HepG2 (cell line): Measurements from ENCODE around the gene EVI5. TPM values are rescaled to one million over a fixed set of nuclear protein-coding genes. Genes with fewer than 3 reads are reported as not detected.
A peak's percentile ranks its signal among the peaks of the same experiment; 100 is the strongest.

ENCODE experiments used
- ATAC-seq: fragments of 200-7000 bp; cut with Tn5 transposase; 3 replicates; pipeline ENCODE4 v1.9.1; 2020; ENCODE audit warnings: mild to moderate bottlenecking, moderate library complexity
- BruUV-seq: library from RNA; stranded (reverse); fragments of 400-500 nt; replicated peaks from 2 replicates; lab custom pipeline; 2021; lab: Mats Ljungman, UMichigan
- CTCF ChIA-PET: fragments of 300-600 bp; formaldehyde crosslinking; extraction: SDS; loops from one replicate; lab custom pipeline; 2021; ENCODE audit warnings: low total read pairs, inconsistent platforms, low intra/inter-chr PET ratio; lab: Yijun Ruan, JAX
- POLR2A ChIA-PET: fragments of 350-600 bp; sonication (Branson Sonifier 250); formaldehyde crosslinking; loops from one replicate; lab custom pipeline; 2020; ENCODE audit warnings: antibody characterized with exemption, inconsistent platforms; lab: Yijun Ruan, JAX
- DNase-seq: peaks from one replicate; pipeline ENCODE4 v3.0.0-alpha.2; 2015; ENCODE audit warnings: low spot score
- FAIRE-seq: peaks from 3 replicates; lab custom pipeline; 2011; peaks lifted over from hg19 to GRCh38; lab: Jason Lieb, UNC
- H2AFZ ChIP-seq: one replicate; pipeline ENCODE4 v1.6.1; 2011; ENCODE audit warnings: low read length, inconsistent platforms
- H3K27ac ChIP-seq: fragments of 300-600 bp; 3 replicates; pipeline ENCODE4 v1.8.0; 2011; ENCODE audit warnings: mixed run types, mild to moderate bottlenecking, mixed read lengths, low read length, inconsistent platforms; ENCODE audit not compliant: insufficient read depth; ENCODE audit errors: extremely low read length
- H3K27me3 ChIP-seq, 2 experiments: fragments of 200-600 bp in 1 of 2; 2 replicates in 1 of 2; 3 replicates in 1 of 2; pipeline versions ENCODE4 v1.6.0 to v1.8.0; 2011; ENCODE audit warnings: low read length in 2 of 2, mild to moderate bottlenecking in 2 of 2, moderate library complexity in 2 of 2, inconsistent platforms in 1 of 2; ENCODE audit not compliant: insufficient read depth in 2 of 2, control insufficient read depth in 1 of 2
- H3K36me3 ChIP-seq, 2 experiments: fragments of 200-600 bp in 1 of 2; replicated peaks in 1 of 2; 2 replicates in 1 of 2; 3 replicates in 1 of 2; pipeline versions ENCODE4 v1.5.1 to v1.8.0; 2011; ENCODE audit warnings: low read length in 2 of 2, inconsistent platforms in 1 of 2; ENCODE audit not compliant: insufficient read depth in 2 of 2, control insufficient read depth in 1 of 2
- H3K4me1 ChIP-seq: 2 replicates; pipeline ENCODE4 v1.5.1; 2012; ENCODE audit warnings: low read length, inconsistent platforms; ENCODE audit not compliant: insufficient read depth
- H3K4me2 ChIP-seq: 2 replicates; pipeline ENCODE4 v1.6.0; 2011; ENCODE audit warnings: low read depth, low read length, inconsistent platforms
- H3K4me3 ChIP-seq, 3 experiments: fragments of 200-600 bp in 1 of 3; sonication (generic), shearing (Covaris generic) in 1 of 3; replicated peaks in 1 of 3; 2 replicates each; pipeline ENCODE4 v1.5.1; 2011 to 2016; ENCODE audit warnings: low read length in 3 of 3, inconsistent platforms in 2 of 3, low read depth in 2 of 3, mild to moderate bottlenecking in 2 of 3, control low read depth in 1 of 3, mixed read lengths in 1 of 3; ENCODE audit not compliant: insufficient read depth in 1 of 3
- H3K79me2 ChIP-seq: one replicate; pipeline ENCODE4 v1.6.1; 2011; ENCODE audit warnings: low read length, inconsistent platforms; ENCODE audit not compliant: insufficient read depth
- H3K9ac ChIP-seq: 2 replicates; pipeline ENCODE4 v1.6.0; 2011; ENCODE audit warnings: mild to moderate bottlenecking, low read depth, low read length, inconsistent platforms; ENCODE audit not compliant: insufficient read depth
- H3K9me3 ChIP-seq: 2 replicates; pipeline ENCODE4 v1.5.1; 2012; ENCODE audit warnings: mild to moderate bottlenecking, low read length
- H4K20me1 ChIP-seq: 2 replicates; pipeline ENCODE4 v1.6.0; 2011; ENCODE audit warnings: inconsistent platforms, mild to moderate bottlenecking, low read length, moderate library complexity; ENCODE audit not compliant: insufficient read depth
- CEBPG ChIP-seq: IDR thresholded peaks from 2 replicates; pipeline ENCODE4 v1.6.1; 2016
- CHCHD3 ChIP-seq: sonication (generic); formaldehyde crosslinking; IDR thresholded peaks from 2 replicates; pipeline ENCODE4 v1.8.0; 2022; ENCODE audit warnings: mild to moderate bottlenecking, missing genetic modification reagents, moderate library complexity
- FOXA3 ChIP-seq: IDR thresholded peaks from 2 replicates; pipeline ENCODE4 v1.6.1; 2016; ENCODE audit warnings: missing genetic modification reagents, missing compliant biosample characterization
- FOXP1 ChIP-seq, 2 experiments: fragments of 450-650 bp in 1 of 2; IDR thresholded peaks; 2 replicates each; pipeline ENCODE4 v1.6.1; 2017 to 2018; ENCODE audit warnings: antibody characterized with exemption in 1 of 2
- MIXL1 ChIP-seq: IDR thresholded peaks from 2 replicates; pipeline ENCODE4 v1.6.1; 2016
- POLR2AphosphoS5 ChIP-seq: IDR thresholded peaks from 2 replicates; pipeline ENCODE4 v1.6.1; 2012; ENCODE audit warnings: low read depth, low read length
- PRDM15 ChIP-seq: sonication (generic); formaldehyde crosslinking; IDR thresholded peaks from 2 replicates; pipeline ENCODE4 v1.4.0; 2020; ENCODE audit warnings: missing genetic modification reagents
- RCOR2 ChIP-seq: IDR thresholded peaks from 2 replicates; pipeline ENCODE4 v1.6.1; 2016; ENCODE audit warnings: missing biosample characterization, missing genetic modification reagents
- SALL1 ChIP-seq: sonication (generic); formaldehyde crosslinking; IDR thresholded peaks from 2 replicates; pipeline ENCODE4 v1.8.0; 2022; ENCODE audit warnings: mild to moderate bottlenecking, missing genetic modification reagents
- SCMH1 ChIP-seq: sonication (generic); formaldehyde crosslinking; IDR thresholded peaks from 2 replicates; pipeline ENCODE4 v1.9.0; 2021; ENCODE audit warnings: missing genetic modification reagents, mild to moderate bottlenecking, borderline replicate concordance
- ZNF180 ChIP-seq: sonication (generic); formaldehyde crosslinking; IDR thresholded peaks from 2 replicates; pipeline ENCODE4 v1.4.0; 2020; ENCODE audit warnings: low read depth, missing genetic modification reagents, borderline replicate concordance
- ZNF235 ChIP-seq: sonication (generic); formaldehyde crosslinking; IDR thresholded peaks from 2 replicates; pipeline ENCODE4 v1.8.1; 2023; ENCODE audit warnings: mild to moderate bottlenecking, missing genetic modification reagents, borderline replicate concordance
- ZNF281 ChIP-seq: sonication (generic); formaldehyde crosslinking; IDR thresholded peaks from 2 replicates; pipeline ENCODE4 v1.4.0; 2020; ENCODE audit warnings: missing genetic modification reagents, borderline replicate concordance
- WGBS: methylation state at CpG from one replicate; pipeline ENCODE4 v1.1.6; 2017; ENCODE audit warnings: low lambda C conversion rate; 5-methylcytosine and 5-hydroxymethylcytosine counted together
- in situ Hi-C: cut with HindIII; loops from 2 replicates; pipeline ENCODE4 v1.10.0; 2017; ENCODE audit warnings: low pct_unique_long_range_greater_than_20kb; ENCODE audit not compliant: extremely low pct_ligation_motif_present
- intact Hi-C: fragments of 100-400 bp; cut with micrococcal nuclease; formaldehyde crosslinking; loops from one replicate; pipeline ENCODE4 v1.10.0; 2022; ENCODE audit not compliant: unreplicated experiment
- polyA plus RNA-seq, 8 experiments: library from polyadenylated mRNA; depleted of rRNA in 3 of 8; stranded (reverse) in 7 of 8; unstranded in 1 of 8; fragments of >200 nt; fragmentation: Illumina TruSeq in 4 of 8; extraction: Trizol in 4 of 8; gene quantifications; 2 replicates each; pipeline versions ENCODE4 v1.2.1 to v1.2.3, GENCODE V29; 2011 to 2016; ENCODE audit warnings: low read depth in 4 of 8, missing spikeins in 1 of 8, mixed read lengths in 1 of 8; ENCODE audit not compliant: insufficient read depth in 1 of 8
- total RNA-seq, 5 experiments: library from RNA; depleted of rRNA; stranded (reverse); fragments of >200 nt; fragmentation: Illumina TruSeq; extraction: Trizol; gene quantifications; 2 replicates each; pipeline ENCODE4 v1.2.3, GENCODE V29; 2016; ENCODE audit warnings: low read depth in 1 of 5
- TF ChIP-seq, protein P1 (sequence below): sonication (generic); formaldehyde crosslinking; IDR thresholded peaks from 2 replicates; pipeline ENCODE4 v1.8.1; 2023; ENCODE audit warnings: missing genetic modification reagents, mild to moderate bottlenecking, borderline replicate concordance
- TF ChIP-seq, protein P2 (sequence below): sonication (generic); formaldehyde crosslinking; IDR thresholded peaks from 2 replicates; pipeline ENCODE4 v1.8.0; 2022; ENCODE audit warnings: mild to moderate bottlenecking, missing genetic modification reagents, borderline replicate concordance

Gene EVI5
- total and polyA plus RNA-seq, 2 of the 13 experiments (the other 11 are each of a cell fraction or from before 2014, with no cell fraction given) = 4.0 to 12.6 TPM

- DNase-seq (peak; percentile 43), ATAC-seq (no peak; the same call in 2 of the 3 replicates), FAIRE-seq (no peak)
- H3K9me3 ChIP-seq = no peaks in the 10 kb centered on the region
- ChIA-PET CTCF (no interaction called here), POLR2A (interaction anchor here (0.6 kb wide), 1 partner anchor 8 kb away, joined by 3 read pairs; no protein-coding TSS in a partner anchor)
- no peak overlapping the region for H3K27ac ChIP-seq
- 62% methylated on average over 4 of the region's 4 CpGs for WGBS
- no peak overlapping the region for H2AFZ ChIP-seq
- in situ Hi-C loops (no loop called here), intact Hi-C loops (no loop called here)
- H3K27me3 ChIP-seq = no peaks in the 10 kb centered on the region
- peaks cover 8% of the 10 kb centered on the region for H3K79me2 ChIP-seq
- peaks cover 66% of the 10 kb centered on the region for H3K4me1 ChIP-seq
- no peak overlapping the region for H3K9ac ChIP-seq
- H3K4me3 ChIP-seq = no peak overlapping the region; a peak in 1 of 6 replicates
- BruUV-seq = no TSS peak
- no peaks in the 10 kb centered on the region for H3K36me3 ChIP-seq
- no peaks in the 10 kb centered on the region; the same call in 1 of the 2 replicates for H4K20me1 ChIP-seq
- no peak overlapping the region; the same call in 1 of the 2 replicates for H3K4me2 ChIP-seq
- TF ChIP-seq SCMH1 = no peak
- no peak for TF ChIP-seq CEBPG (CRISPR knock-in tag)
- no peak for TF ChIP-seq POLR2AphosphoS5
- no peak for TF ChIP-seq FOXP1 (IDR thresholded peaks at IDR 0.05)
- TF ChIP-seq FOXP1 (CRISPR knock-in tag; IDR thresholded peaks at IDR 0.05) = peak; percentile 33; the same call in 1 of the 2 replicates
- TF ChIP-seq, protein P1, sequence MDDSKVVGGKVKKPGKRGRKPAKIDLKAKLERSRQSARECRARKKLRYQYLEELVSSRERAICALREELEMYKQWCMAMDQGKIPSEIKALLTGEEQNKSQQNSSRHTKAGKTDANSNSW (CRISPR knock-in tag) = no peak
- TF ChIP-seq ZNF235 = no peak
- TF ChIP-seq PRDM15 (CRISPR knock-in tag) = no peak
- no peak for TF ChIP-seq RCOR2
- TF ChIP-seq SALL1 (CRISPR knock-in tag) = no peak
- peak; percentile 55; the same call in 1 of the 2 replicates for TF ChIP-seq MIXL1
- TF ChIP-seq CHCHD3 (CRISPR knock-in tag) = no peak
- TF ChIP-seq, protein P2, sequence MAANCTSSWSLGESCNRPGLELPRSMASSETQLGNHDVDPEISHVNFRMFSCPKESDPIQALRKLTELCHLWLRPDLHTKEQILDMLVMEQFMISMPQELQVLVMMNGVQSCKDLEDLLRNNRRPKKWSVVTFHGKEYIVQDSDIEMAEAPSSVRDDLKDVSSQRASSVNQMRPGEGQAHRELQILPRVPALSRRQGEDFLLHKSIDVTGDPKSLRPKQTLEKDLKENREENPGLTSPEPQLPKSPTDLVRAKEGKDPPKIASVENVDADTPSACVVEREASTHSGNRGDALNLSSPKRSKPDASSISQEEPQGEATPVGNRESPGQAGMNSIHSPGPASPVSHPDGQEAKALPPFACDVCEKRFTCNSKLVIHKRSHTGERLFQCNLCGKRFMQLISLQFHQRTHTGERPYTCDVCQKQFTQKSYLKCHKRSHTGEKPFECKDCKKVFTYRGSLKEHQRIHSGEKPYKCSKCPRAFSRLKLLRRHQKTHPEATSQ (CRISPR knock-in tag) = no peak
- TF ChIP-seq ZNF180 (CRISPR knock-in tag) = no peak
- peak; percentile 31; the same call in 1 of the 2 replicates for TF ChIP-seq FOXA3 (CRISPR knock-in tag)
- peak; percentile 97 for TF ChIP-seq ZNF281 (CRISPR knock-in tag)
Observed at GRCh38 chr1:92709738-92710137, 75.2 kb downstream of the EVI5 start.
